Tibial nerve (tissue), 4 donors: ENCODE data around the gene SNED1.

Source experiments
- CTCF ChIP-seq, 5 experiments: fragments of 200-600 bp in 3 of 5; fragments of 450-650 bp in 2 of 5; sonication (generic) in 3 of 5; IDR thresholded peaks; one replicate each; pipeline ENCODE4 v1.5.1; 2016 to 2019; ENCODE audit warnings: antibody characterized with exemption in 5 of 5, mild to moderate bottlenecking in 3 of 5, moderate library complexity in 2 of 5
- EP300 ChIP-seq, 2 donors: sonication (generic); formaldehyde crosslinking; IDR thresholded peaks; one replicate each; pipeline ENCODE4 v1.6.1; 2017; ENCODE audit warnings: antibody characterized with exemption in 2 of 2, mild to moderate bottlenecking in 1 of 2
- POLR2A ChIP-seq, 2 donors: fragments of 450-650 bp; IDR thresholded peaks; one replicate each; pipeline ENCODE4 v1.6.1; 2017; ENCODE audit warnings: antibody characterized with exemption in 2 of 2, mild to moderate bottlenecking in 2 of 2, moderate library complexity in 2 of 2

- TF ChIP-seq CTCF (IDR thresholded peaks at IDR 0.05) (no peak), EP300 (IDR thresholded peaks at IDR 0.05) (no peak), POLR2A (IDR thresholded peaks at IDR 0.05) (no peak)
Measured at GRCh38 chr2:241039416-241039815, 41.0 kb downstream of the SNED1 start.
